ENCODE data around the gene CAMTA1.

Gene CAMTA1

GRCh38 chr1:6880951-6881690, 95.9 kb downstream of the CAMTA1 start:
- no peak for DNase-seq

- no peak for DNase-seq
Measured at GRCh38 chr1:6882414-6882813, 97.2 kb downstream of the CAMTA1 start.

GRCh38 chr1:6884652-6885153, 99.4 kb downstream of the CAMTA1 start:
- no peak for DNase-seq

GRCh38 chr1:6885426-6885825, 100.2 kb downstream of the CAMTA1 start:
- no peak for DNase-seq

- DNase-seq = no peak
Measured at GRCh38 chr1:6886523-6886922, 101.3 kb downstream of the CAMTA1 start.

GRCh38 chr1:6888268-6888667, 103.0 kb downstream of the CAMTA1 start:
- no peak for DNase-seq

GRCh38 chr1:6888870-6889269, 103.6 kb downstream of the CAMTA1 start:
- no peak for DNase-seq

GRCh38 chr1:6889875-6890480, 104.7 kb downstream of the CAMTA1 start:
- peak; percentile 45 for DNase-seq

GRCh38 chr1:6890686-6891085, 105.4 kb downstream of the CAMTA1 start:
- DNase-seq = no peak

GRCh38 chr1:6891781-6892579, 106.7 kb downstream of the CAMTA1 start:
- peak; percentile 70 for DNase-seq

GRCh38 chr1:6893388-6893787, 108.1 kb downstream of the CAMTA1 start:
- DNase-seq = no peak

GRCh38 chr1:6897138-6897537, 111.9 kb downstream of the CAMTA1 start:
- DNase-seq = no peak

GRCh38 chr1:6898974-6899539, 113.8 kb downstream of the CAMTA1 start:
- no peak for DNase-seq

- no peak for DNase-seq
Measured at GRCh38 chr1:6899621-6900020, 114.4 kb downstream of the CAMTA1 start.

GRCh38 chr1:6902153-6902552, 116.9 kb downstream of the CAMTA1 start:
- no peak for DNase-seq

GRCh38 chr1:6904476-6905170, 119.4 kb downstream of the CAMTA1 start:
- no peak for DNase-seq

- DNase-seq = no peak
Measured at GRCh38 chr1:6905331-6905730, 120.1 kb downstream of the CAMTA1 start.

- no peak for DNase-seq
Measured at GRCh38 chr1:6905790-6906189, 120.5 kb downstream of the CAMTA1 start.

GRCh38 chr1:6906783-6907182, 121.5 kb downstream of the CAMTA1 start:
- no peak for DNase-seq

- no peak for DNase-seq
Measured at GRCh38 chr1:6907201-6907600, 121.9 kb downstream of the CAMTA1 start.

GRCh38 chr1:6907676-6908434, 122.6 kb downstream of the CAMTA1 start:
- no peak for DNase-seq

- DNase-seq = no peak
Measured at GRCh38 chr1:6909401-6909800, 124.1 kb downstream of the CAMTA1 start.
